ENCODE data around the gene PRKAR1B. TPM values are rescaled to one million over a fixed set of nuclear protein-coding genes. Genes with fewer than 3 reads are reported as not detected.
A peak's percentile ranks its signal among the peaks of the same experiment; 100 is the strongest.

Gene PRKAR1B
- total RNA-seq, 1 donor from 2014 or later, result 11.8 TPM

DNA sequence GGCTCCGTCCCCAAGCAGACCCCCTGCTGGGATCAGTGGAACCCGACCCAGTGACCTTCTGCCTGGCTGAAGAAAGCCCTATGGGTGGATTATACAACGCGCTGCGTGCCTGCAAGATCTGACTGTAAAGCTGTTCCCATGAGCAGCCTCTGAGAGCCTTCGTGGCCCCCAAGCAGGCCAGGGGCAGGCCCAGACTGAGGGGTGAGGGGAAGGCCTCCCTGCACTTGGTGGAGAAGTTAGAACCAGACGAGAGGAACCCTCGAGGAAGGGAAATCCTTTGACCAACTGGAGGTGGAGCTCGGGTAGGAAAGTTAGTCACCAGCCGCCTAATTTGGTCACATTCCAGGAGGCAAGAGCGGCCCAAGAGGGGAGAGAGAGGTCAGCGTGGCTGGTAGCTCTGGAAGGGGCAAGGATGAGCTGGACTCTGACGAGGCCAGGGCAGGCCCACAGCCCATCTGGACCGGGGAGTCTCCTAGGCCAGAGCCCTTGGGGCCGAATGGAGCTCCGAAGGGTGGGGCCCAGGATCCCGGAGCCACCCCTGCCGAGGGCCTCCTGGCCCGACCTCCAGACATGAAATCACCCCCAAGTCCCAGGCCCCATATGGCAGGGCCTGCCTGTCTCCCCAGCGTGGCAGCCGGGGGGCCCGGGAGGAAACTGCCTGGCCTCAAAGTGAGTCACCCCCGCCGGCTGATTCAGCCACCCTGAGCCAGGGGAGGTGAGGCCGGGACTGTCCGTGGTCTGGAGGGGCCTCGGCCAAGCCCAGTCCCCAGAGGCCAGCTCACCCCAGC is 184.2 kb downstream of the PRKAR1B start:
- Histone ChIP-seq H4K20me1 (ENCODE audit: low read depth) (no peaks in the 10 kb centered on the region), H3F3A (ENCODE audit: low read depth) (no peaks in the 10 kb centered on the region), H3K9ac (no peak overlapping the region), H3K4me2 (no peak overlapping the region), H3K36me3 (no peaks in the 10 kb centered on the region), H2AFZ (replicated peaks) (no peak overlapping the region), H3K27ac (no peak overlapping the region), H3K9me3 (ENCODE audit: low read depth) (no peaks in the 10 kb centered on the region), H3K4me1 (peaks cover 8% of the 10 kb centered on the region), H3K79me2 (ENCODE audit: low read depth) (no peaks in the 10 kb centered on the region), H3K27me3 (no peaks in the 10 kb centered on the region), H3K4me3 (no peak overlapping the region)
- peaks cover 13% of the 10 kb centered on the region for H3K4me1 Mint-ChIP-seq
- H3K27ac Mint-ChIP-seq, result peak overlapping the region; percentile 92
- DNase-seq (ENCODE audit: low spot score), result peak; percentile 59
- no peaks in the 10 kb centered on the region for H3K9me3 Mint-ChIP-seq
- no peak for TF ChIP-seq EZH2phosphoT487 (IDR thresholded peaks at IDR 0.05)
- TF ChIP-seq EZH2 (IDR thresholded peaks at IDR 0.05), result no peak
- no peak for TF ChIP-seq CTCF (IDR thresholded peaks at IDR 0.05)
- no peaks in the 10 kb centered on the region for H3K36me3 Mint-ChIP-seq
- no peak overlapping the region for H3K4me3 Mint-ChIP-seq
- H3K27me3 Mint-ChIP-seq (ENCODE audit: insufficient read depth, low read depth), result peaks cover 3% of the 10 kb centered on the region

GRCh38 chr7:542131-542712 is 184.9 kb downstream of the PRKAR1B start:
- Histone ChIP-seq H3K27me3 (no peaks in the 10 kb centered on the region), H3K4me3 (no peak overlapping the region), H3F3A (ENCODE audit: low read depth) (no peaks in the 10 kb centered on the region), H3K9ac (no peak overlapping the region), H4K20me1 (ENCODE audit: low read depth) (no peaks in the 10 kb centered on the region), H2AFZ (replicated peaks) (no peak overlapping the region), H3K4me1 (peaks cover 8% of the 10 kb centered on the region), H3K36me3 (no peaks in the 10 kb centered on the region), H3K27ac (no peak overlapping the region), H3K4me2 (no peak overlapping the region), H3K79me2 (ENCODE audit: low read depth) (no peaks in the 10 kb centered on the region), H3K9me3 (ENCODE audit: low read depth) (no peaks in the 10 kb centered on the region)
- no peaks in the 10 kb centered on the region for H3K36me3 Mint-ChIP-seq
- H3K27me3 Mint-ChIP-seq (ENCODE audit: insufficient read depth, low read depth), result peaks cover 3% of the 10 kb centered on the region
- H3K9me3 Mint-ChIP-seq, result no peaks in the 10 kb centered on the region
- no peak for DNase-seq (ENCODE audit: low spot score)
- TF ChIP-seq EZH2 (IDR thresholded peaks at IDR 0.05), result no peak
- peaks cover 13% of the 10 kb centered on the region for H3K4me1 Mint-ChIP-seq
- H3K4me3 Mint-ChIP-seq, result no peak overlapping the region
- H3K27ac Mint-ChIP-seq, result peak overlapping the region; percentile 92

DNA sequence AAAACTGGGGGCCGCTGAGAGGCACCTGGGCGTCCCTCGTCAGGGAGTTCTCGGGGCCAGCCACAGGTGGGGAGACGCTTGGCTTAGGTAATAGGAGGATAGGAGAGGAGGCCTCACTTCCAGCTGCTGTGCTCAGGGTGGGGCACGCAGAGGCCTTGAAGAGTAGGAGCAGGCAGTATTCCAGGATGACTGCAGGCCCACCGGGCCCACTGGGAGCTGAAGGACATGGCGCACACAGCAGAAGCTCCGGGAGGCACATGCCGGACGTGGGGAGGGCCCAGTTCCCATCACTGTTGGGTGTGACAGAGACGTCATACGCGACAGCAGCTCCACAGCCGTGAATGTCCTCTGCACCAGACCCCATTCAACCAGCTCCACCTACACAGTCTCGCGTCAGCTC is 185.4 kb downstream of the PRKAR1B start:
- Histone ChIP-seq H4K20me1 (ENCODE audit: low read depth) (no peaks in the 10 kb centered on the region), H3K9ac (no peak overlapping the region), H3K4me3 (no peak overlapping the region), H3K9me3 (ENCODE audit: low read depth) (no peaks in the 10 kb centered on the region), H2AFZ (replicated peaks) (no peak overlapping the region), H3F3A (ENCODE audit: low read depth) (no peaks in the 10 kb centered on the region), H3K27ac (no peak overlapping the region), H3K36me3 (no peaks in the 10 kb centered on the region), H3K4me2 (no peak overlapping the region), H3K27me3 (no peaks in the 10 kb centered on the region), H3K79me2 (ENCODE audit: low read depth) (no peaks in the 10 kb centered on the region), H3K4me1 (peaks cover 8% of the 10 kb centered on the region)
- Mint-ChIP-seq H3K4me3 (no peak overlapping the region), H3K9me3 (no peaks in the 10 kb centered on the region), H3K27me3 (ENCODE audit: insufficient read depth, low read depth) (peaks cover 3% of the 10 kb centered on the region), H3K27ac (no peak overlapping the region), H3K36me3 (no peaks in the 10 kb centered on the region), H3K4me1 (peaks cover 13% of the 10 kb centered on the region)
- no peak for DNase-seq (ENCODE audit: low spot score)
- TF ChIP-seq EZH2 (IDR thresholded peaks at IDR 0.05) (no peak), CTCF (IDR thresholded peaks at IDR 0.05) (no peak), EZH2phosphoT487 (IDR thresholded peaks at IDR 0.05) (no peak)

DNA sequence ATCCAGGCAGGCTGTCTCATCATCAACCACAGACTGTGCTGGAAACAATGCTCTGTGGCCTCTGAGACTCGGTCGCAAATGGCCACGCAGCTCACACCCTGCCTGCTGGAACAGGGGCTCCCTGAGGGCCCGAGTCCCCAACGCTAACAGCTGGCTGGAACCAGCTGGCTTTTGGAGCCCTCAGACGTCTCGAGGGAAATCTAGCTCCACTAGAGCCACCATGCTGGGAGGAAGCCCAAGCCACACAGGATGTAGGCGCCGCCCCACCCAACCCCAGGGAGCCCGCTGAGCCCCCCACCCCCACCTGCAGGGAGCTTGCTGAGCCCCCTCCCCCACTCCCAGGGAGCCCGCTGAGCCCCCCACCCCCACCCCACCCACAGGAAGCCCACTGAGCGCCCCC is 186.1 kb downstream of the PRKAR1B start:
- DNase-seq (ENCODE audit: low spot score), result no peak
- H4K20me1 ChIP-seq (ENCODE audit: low read depth), result no peaks in the 10 kb centered on the region
- H3K9ac ChIP-seq, result no peak overlapping the region
- no peak overlapping the region for H3K27ac ChIP-seq
- peaks cover 8% of the 10 kb centered on the region for H3K4me1 ChIP-seq
- no peaks in the 10 kb centered on the region for H3K27me3 ChIP-seq
- no peak overlapping the region for H3K4me3 Mint-ChIP-seq
- no peak overlapping the region for H3K27ac Mint-ChIP-seq
- no peak for TF ChIP-seq EZH2phosphoT487 (IDR thresholded peaks at IDR 0.05)
- TF ChIP-seq EZH2 (IDR thresholded peaks at IDR 0.05), result no peak
- TF ChIP-seq CTCF (IDR thresholded peaks at IDR 0.05), result no peak
- H3K36me3 ChIP-seq, result no peaks in the 10 kb centered on the region
- H3K4me3 ChIP-seq, result no peak overlapping the region
- peaks cover 3% of the 10 kb centered on the region for H3K27me3 Mint-ChIP-seq (ENCODE audit: insufficient read depth, low read depth)
- H3F3A ChIP-seq (ENCODE audit: low read depth), result no peaks in the 10 kb centered on the region
- H3K9me3 Mint-ChIP-seq, result no peaks in the 10 kb centered on the region
- no peaks in the 10 kb centered on the region for H3K9me3 ChIP-seq (ENCODE audit: low read depth)
- no peak overlapping the region for H3K4me2 ChIP-seq
- no peaks in the 10 kb centered on the region for H3K79me2 ChIP-seq (ENCODE audit: low read depth)
- H3K36me3 Mint-ChIP-seq, result no peaks in the 10 kb centered on the region
- peaks cover 13% of the 10 kb centered on the region for H3K4me1 Mint-ChIP-seq
- H2AFZ ChIP-seq (replicated peaks), result no peak overlapping the region
